ENCODE data around the gene DLG1.
"Not testable (repeated sequence)": the region's sequence is repeated elsewhere in the genome, so short reads cannot be mapped to it uniquely, and the experiment has no call there.

DLG1 gene

DNA sequence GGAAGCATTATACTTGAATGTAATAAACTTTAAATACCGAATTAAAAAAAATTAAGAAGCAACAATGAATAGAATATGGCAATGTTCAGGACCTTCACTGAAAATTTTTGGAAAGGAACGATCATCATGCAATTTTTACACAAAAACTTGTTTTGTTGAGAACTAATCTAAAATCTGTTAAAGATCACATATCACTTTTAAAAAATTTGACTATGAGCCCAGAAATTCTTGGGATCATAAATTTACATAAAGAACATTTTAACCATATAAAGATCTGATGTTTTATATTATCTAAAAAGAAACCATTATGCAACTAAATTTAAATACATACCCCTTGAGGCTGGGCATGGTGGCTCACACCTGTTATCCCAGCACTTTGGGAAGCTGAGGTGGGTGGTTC, 192.6 kb downstream of the DLG1 start:
- DNase-seq (ENCODE audit: insufficient read length, low spot score) (no peak), FAIRE-seq (no peak)
- TF ChIP-seq POLR2A (IDR thresholded peaks at IDR 0.05; ENCODE audit: low read depth, low read length) = no peak

DNA sequence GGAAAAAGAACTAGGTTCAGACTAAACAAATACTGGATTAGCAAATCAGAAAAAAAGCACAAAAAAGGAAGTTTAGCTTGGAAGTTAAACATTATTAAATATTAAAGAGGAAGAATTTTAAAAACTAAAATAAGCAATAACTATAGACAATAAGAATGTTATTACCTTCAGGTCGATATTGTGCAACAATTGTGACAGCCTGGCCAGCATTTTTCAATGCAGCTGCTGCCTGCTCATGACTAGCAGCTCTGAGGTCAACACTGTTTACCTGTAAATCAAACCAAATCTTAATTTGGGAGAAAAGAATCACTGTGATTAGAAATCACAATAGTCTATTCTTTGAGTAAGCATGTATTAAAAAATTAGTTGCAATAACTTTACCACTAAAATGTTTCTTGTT, 193.7 kb downstream of the DLG1 start:
- TF ChIP-seq POLR2A (IDR thresholded peaks at IDR 0.05; ENCODE audit: low read depth, low read length) = no peak
- FAIRE-seq (peak; percentile 43), DNase-seq (ENCODE audit: insufficient read length, low spot score) (no peak)

DNA sequence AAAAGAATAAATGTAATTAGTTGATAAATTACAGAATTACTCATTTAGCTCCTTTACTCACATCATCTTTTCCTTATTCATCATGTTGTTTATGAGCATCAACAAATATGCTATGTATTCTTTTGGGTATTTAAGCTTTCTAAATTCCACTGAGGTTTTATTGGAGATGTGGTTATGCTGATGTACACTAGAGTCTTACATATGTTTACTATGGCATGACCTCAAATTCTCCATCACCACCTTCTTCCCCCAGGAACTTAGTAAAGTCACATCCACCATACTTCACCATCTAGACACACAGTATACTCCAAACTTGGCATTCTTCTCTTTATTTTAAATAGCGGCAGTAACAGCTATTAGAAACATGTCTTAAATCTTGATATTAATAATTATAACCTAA, 194.6 kb downstream of the DLG1 start:
- FAIRE-seq (peak; percentile 89), DNase-seq (ENCODE audit: insufficient read length, low spot score) (no peak)
- TF ChIP-seq POLR2A (IDR thresholded peaks at IDR 0.05; ENCODE audit: low read depth, low read length) = no peak

DNA sequence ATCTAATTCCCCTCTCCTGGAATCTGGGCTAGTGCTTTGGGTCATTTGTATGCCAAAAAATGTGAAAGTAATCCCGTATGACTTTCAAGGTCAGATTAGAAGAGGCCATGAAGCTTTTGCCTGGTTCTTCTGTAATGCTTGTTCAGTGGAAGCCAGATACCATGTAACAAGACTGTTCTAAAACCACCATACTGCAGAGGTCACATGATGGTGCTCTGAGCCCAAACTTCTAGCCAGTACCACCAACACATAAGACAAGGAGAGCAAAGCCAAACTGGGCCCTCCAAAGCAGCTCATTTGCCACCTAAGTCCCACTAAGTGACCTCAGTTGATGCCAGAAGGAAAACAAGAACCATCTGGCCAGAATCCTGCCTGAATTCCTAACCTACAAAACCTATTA, 204.5 kb downstream of the DLG1 start:
- FAIRE-seq (peak; percentile 61), DNase-seq (ENCODE audit: insufficient read length, low spot score) (no peak)
- no peak for TF ChIP-seq POLR2A (IDR thresholded peaks at IDR 0.05; ENCODE audit: low read depth, low read length)

DNA sequence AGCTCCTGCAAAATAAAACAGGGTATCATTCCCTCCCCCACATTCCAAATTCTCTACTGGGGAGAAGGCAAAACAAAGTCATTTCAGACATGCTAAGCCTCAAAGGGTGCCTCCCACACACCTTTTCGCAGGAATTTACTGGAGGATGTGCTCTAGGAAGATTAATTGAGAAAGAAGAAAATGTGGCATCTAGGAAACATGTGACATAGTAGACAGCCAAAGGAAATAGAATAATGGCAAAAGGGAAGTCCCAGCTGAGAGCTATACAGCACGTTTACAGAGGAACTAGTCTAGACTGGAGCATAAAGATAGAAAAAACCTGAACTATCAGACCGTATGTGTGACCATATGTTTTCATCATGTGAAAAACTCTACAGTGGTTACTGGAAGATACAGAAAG, 210.0 kb downstream of the DLG1 start:
- DNase-seq (ENCODE audit: insufficient read length, low spot score) = no peak
- TF ChIP-seq POLR2A (IDR thresholded peaks at IDR 0.05; ENCODE audit: low read depth, low read length) = no peak
- no peak for FAIRE-seq

DNA sequence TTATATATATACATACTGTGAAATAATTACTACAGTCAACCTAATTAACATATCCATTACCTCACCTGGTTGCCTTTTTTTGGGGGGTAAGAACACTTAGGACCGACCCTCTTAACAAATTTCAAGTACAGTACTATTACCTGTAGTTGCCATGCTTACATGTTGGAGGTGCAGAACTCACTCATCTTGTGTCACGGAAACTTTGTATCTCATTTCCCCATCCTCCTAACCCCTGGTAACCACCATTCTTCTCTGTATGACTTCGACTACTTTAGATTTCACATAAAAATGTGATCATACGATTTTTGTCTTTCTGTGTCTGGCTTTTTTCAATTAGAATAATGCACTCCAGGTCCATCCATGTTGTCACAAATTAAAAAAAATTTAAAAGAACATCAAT, 213.3 kb downstream of the DLG1 start:
- peak; percentile 68 for FAIRE-seq
- DNase-seq (ENCODE audit: insufficient read length, low spot score) = no peak
- TF ChIP-seq POLR2A (IDR thresholded peaks at IDR 0.05; ENCODE audit: low read depth, low read length) = no peak

DNA sequence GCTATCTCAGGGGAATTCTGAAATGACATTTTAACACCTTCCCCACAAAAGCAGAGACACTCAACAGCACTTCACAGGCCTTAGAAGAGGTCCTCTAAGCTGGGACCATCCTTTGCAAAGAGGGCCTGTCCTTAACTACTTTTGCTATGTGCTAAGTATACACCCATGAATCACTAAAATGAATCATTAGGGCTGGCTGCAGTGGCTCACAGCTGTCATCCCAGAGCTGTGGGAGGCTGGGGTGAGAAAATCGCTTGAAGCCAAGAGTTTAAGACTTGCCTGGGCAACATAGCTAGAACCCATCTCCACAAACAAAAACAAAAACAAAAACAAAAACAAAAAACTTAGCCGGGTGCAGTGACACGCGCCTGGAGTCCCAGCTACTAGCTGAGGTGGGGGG, 214.9 kb downstream of the DLG1 start:
- FAIRE-seq = peak; percentile 100
- no peak for TF ChIP-seq POLR2A (IDR thresholded peaks at IDR 0.05; ENCODE audit: low read depth, low read length)
- peak; percentile 47 for DNase-seq (ENCODE audit: insufficient read length, low spot score)

DNA sequence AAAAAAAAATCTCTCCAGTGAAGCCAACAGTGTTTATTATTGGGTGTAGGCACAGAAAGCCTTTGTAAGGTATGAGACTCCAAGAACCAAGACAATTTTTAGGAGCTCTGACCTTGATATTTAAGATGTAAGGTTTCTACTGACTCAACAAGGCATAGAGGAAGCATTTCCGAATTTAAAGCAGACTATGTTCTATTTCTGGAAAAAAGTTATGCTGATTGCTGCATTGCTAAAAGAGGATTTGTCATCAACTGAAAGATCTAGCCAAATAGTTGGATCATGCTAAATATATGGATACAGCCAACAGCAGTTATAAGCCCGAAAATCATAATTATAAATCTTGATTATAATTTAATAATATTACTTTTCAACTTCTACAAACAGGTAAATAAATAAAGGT, 215.5 kb downstream of the DLG1 start:
- no peak for TF ChIP-seq POLR2A (IDR thresholded peaks at IDR 0.05; ENCODE audit: low read depth, low read length)
- DNase-seq (ENCODE audit: insufficient read length, low spot score) = no peak
- no peak for FAIRE-seq

DNA sequence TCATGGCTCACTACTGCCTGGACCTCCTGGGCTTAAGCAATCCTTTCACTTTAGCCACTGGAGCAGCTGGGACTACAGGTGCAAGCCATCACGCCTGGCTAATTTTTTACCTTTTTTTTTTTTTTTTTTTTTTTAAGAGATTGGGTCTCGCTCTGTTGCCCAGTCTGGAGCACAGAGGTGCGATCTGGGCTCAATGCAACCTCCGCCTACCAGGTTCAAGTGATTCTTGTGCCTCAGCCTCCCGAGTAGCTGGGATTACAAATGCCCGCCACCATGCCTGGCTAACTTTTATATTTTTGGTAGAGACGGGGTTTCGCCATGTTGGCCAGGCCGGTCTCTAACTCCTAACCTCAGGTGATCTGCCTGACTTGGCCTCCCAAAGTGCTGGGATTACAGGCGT, 218.1 kb downstream of the DLG1 start:
- FAIRE-seq (no peak), DNase-seq (ENCODE audit: insufficient read length, low spot score) (no peak)
- TF ChIP-seq POLR2A (IDR thresholded peaks at IDR 0.05; ENCODE audit: low read depth, low read length) = no peak

DNA sequence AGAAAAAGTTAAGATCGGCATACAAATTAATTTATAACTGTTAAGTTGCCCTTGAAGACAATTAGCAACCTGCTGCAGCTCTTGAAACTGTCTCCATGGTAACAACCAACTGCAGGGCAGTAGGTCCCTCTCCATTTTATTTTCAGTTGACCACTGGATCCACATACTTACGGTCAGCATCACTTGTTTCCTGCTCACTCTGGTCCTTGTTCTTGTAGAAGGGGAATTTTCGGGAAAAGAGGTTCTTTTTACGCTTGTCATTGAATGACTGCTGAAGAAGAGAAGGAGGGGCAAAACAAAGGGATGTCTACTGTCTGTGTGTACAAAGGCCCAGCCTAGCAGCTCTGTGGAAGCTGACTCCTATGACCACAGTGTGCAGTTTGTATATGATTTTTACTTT, 222.0 kb downstream of the DLG1 start:
- FAIRE-seq (peak; percentile 41), DNase-seq (ENCODE audit: insufficient read length, low spot score) (no peak)
- TF ChIP-seq POLR2A (IDR thresholded peaks at IDR 0.05; ENCODE audit: low read depth, low read length) = no peak

DNA sequence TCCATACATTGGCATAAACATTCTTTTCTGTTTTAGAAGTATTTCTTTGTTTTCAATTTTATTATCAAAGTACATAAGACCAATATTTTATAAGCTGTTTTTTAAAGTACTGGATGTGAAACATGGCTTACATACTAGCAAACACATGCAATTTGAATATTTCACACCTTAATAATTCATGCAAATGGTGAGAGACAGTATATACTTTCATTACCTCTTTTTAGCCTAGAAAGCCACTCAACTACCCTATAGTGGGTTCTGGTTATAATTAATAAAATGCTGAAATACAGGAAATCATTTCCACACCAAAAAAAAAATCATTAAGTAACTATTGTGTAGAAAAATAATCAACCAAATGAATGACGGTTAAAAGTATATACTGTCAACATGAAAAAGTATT, 230.3 kb downstream of the DLG1 start:
- TF ChIP-seq POLR2A (IDR thresholded peaks at IDR 0.05; ENCODE audit: low read depth, low read length) = no peak
- DNase-seq (ENCODE audit: insufficient read length, low spot score) (no peak), FAIRE-seq (no peak)

DNA sequence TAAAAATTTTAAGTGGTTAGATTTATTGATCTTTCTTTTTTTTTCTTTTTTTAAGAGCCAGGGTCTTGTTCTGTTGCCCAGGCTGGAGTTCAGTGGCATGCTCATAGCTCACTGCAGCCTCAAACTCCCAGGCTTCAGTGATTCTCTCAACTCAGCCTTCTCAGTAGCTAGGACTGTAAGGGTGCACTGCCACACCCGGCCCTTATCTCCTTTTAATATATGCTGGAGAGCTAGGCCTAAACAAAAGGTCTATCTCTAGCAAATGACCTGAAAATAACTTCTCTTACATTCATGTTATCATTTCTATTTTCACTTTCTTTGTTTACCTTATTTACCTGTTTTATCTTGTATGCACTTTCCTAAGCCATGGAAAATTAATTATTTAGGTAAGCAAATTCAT, 233.6 kb downstream of the DLG1 start:
- peak; percentile 71 for FAIRE-seq
- no peak for DNase-seq (ENCODE audit: insufficient read length, low spot score)
- no peak for TF ChIP-seq POLR2A (IDR thresholded peaks at IDR 0.05; ENCODE audit: low read depth, low read length)

DNA sequence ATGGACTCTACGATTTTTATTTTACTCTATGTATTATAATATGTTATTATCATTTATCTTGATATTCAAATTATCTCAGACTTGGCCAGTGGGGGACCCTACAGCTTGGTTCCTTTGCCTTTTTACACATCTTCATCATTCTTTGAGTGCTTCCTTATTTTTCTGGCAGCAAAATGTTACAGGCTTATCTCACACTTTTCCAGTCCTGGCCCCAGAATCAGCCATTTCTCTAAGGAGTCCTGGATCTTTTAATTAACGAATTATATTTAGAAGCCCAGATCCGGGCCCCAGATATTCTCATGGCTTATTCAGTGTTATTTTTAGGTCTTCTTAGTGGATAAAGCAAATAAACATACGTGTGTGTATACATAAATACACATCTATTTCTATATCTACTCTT, 236.0 kb downstream of the DLG1 start:
- TF ChIP-seq POLR2A (IDR thresholded peaks at IDR 0.05; ENCODE audit: low read depth, low read length) = no peak
- DNase-seq (ENCODE audit: insufficient read length, low spot score) (no peak), FAIRE-seq (no peak)

DNA sequence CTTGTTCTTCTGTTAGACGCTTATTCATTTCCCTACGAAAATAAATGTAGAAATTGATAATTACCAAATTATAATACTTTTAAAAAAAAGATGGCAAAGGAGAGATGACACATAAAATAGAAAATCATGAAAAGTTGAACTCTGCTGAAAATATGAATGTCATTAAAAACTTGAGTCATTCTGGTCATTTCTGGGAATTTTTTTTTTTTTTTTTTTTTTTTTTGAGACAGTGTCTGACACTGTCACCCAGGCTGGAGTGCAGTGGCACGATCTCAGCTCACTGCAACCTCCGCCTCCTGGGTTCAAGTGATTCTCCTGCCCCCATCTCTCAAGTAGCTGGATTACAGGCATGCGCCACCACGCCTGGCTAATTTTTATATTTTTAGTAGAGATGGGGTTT, 246.8 kb downstream of the DLG1 start:
- not testable (repeated sequence) for FAIRE-seq; DNase-seq (ENCODE audit: insufficient read length, low spot score)

DNA sequence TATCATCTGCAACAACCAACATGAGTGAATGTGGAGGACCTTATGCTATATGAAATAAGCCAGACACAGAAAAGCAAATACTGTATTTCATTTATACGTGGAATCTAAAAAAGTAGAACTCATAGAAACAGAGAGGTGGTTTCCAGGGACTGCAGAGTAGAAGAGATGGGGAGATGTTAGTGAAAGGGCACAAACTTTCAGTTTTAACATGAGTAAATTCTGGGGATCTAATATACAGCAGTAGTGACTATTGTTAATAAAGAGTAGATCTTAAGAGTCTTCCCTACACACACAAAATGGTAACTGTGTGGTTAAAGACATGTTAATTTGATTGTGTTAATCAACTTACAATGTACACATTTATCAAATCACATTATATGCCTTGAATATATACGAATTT, 247.9 kb downstream of the DLG1 start:
- no peak for TF ChIP-seq POLR2A (IDR thresholded peaks at IDR 0.05; ENCODE audit: low read depth, low read length)
- no peak for FAIRE-seq
- no peak for DNase-seq (ENCODE audit: insufficient read length, low spot score)

DNA sequence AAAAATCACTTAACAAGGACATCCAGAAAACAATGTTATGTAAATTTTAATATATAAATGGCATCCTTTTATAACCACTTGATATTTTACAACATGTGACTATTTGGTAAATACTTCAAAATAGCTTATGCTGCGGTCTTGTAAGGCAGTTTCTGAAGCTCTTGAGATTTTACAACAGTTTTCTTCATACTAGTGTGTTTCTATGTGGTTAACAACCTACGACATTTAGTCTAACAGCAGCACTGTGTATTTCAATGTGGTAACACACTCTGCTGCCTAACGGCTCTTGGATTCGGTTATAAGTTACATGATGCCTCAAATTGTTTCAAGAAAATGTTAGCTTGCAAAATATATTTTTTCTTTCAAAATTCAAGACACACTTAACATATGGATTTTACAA, 255.9 kb downstream of the DLG1 start:
- DNase-seq (ENCODE audit: insufficient read length, low spot score) (no peak), FAIRE-seq (no peak)
- TF ChIP-seq POLR2A (IDR thresholded peaks at IDR 0.05; ENCODE audit: low read depth, low read length) = no peak

Measured in H54 (cell line).